HG02938 (cell line): Measurements from ENCODE around the gene ECI1.

ENCODE experiments used
- ATAC-seq: cut with Tn5 transposase; IDR thresholded peaks from one replicate; pipeline ENCODE4 v1.9.1; 2021; ENCODE audit warnings: mild to moderate bottlenecking, moderate library complexity; ENCODE audit not compliant: unreplicated experiment

Gene ECI1

DNA sequence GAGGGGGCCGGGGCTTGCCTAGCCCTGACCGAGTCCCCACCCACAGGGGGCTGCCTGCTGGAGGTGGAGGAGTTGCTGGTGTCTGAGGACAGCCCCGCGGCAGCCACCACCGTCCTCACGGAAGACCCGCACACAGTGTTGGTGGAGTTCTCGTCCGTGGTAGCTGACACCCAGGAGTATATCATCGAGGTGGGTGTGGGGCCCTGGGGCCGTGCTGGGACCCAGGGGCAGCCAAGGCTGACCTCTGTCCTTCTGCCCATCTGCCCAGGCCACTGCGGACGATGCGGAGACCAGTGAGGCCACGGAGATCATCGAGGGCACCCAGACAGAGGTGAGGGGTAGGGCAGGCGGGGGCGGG lies 16.6 kb downstream of the ECI1 start:
- ATAC-seq = no peak

DNA sequence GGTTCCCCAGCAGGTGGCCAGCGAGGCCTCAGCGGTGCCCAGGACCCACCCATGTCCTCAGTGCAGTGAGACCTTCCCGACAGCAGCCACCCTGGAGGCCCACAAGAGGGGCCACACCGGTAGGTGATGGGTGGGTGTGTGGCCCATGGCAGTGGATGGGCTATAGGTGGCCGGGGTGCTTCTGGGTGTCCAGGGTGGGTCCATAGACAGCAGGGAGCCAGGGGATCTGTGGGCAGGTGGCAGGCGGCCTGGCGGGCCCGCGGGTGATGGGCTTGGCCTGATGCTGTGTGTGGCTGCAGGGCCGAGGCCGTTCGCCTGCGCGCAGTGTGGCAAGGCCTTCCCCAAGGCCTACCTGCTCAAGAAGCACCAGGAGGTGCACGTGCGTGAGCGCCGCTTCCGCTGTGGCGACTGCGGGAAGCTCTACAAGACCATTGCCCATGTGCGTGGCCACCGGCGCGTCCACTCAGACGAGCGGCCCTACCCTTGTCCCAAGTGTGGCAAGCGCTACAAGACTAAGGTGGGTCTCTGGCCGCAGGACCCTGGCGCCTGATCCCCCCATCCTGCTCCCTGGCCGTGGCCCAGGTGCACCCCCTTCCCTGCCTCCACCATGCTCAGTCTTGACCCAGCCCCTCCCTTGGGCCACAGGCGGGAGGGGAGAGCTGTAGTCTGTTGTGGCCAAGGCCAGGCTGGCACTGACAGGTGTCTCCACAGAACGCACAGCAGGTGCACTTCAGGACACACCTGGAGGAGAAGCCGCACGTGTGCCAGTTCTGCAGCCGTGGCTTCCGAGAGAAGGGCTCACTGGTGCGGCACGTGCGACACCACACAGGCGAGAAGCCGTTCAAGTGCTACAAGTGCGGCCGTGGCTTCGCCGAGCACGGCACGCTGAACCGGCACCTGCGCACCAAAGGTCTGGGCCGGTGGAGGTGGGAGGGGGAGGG lies 17.2 kb downstream of the ECI1 start:
- ATAC-seq = no peak

DNA sequence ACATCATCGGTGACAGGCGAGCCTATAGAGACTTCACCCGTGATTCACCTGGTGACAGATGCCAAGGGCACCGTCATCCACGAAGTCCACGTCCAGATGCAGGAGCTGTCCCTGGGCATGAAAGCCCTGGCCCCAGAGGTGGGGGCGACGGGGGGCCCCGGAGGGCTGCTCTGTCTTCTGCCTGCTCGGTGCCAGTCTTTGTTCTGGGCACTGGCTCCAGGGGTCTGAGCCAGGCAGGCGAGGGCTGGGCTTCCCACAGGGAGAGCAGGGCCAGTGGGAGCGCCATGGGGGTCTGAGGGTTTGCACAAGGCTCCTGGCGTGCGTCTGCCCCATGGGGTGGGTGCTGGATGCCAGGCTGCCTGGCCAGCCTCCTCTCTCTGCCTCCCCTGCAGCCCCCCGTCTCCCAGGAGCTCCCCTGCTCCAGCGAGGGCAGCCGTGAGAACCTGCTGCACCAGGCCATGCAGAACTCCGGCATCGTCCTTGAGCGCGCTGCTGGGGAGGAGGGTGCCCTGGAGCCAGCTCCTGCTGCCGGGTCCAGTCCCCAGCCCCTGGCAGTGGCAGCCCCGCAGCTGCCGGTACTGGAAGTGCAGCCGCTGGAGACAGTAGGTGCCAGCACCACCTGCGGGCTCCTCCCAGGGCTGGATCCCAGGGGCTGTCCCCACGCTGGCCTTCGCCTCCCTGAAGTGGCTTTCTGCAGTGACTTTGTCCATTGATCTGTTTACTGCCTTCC lies 18.2 kb downstream of the ECI1 start:
- ATAC-seq = no peak

DNA sequence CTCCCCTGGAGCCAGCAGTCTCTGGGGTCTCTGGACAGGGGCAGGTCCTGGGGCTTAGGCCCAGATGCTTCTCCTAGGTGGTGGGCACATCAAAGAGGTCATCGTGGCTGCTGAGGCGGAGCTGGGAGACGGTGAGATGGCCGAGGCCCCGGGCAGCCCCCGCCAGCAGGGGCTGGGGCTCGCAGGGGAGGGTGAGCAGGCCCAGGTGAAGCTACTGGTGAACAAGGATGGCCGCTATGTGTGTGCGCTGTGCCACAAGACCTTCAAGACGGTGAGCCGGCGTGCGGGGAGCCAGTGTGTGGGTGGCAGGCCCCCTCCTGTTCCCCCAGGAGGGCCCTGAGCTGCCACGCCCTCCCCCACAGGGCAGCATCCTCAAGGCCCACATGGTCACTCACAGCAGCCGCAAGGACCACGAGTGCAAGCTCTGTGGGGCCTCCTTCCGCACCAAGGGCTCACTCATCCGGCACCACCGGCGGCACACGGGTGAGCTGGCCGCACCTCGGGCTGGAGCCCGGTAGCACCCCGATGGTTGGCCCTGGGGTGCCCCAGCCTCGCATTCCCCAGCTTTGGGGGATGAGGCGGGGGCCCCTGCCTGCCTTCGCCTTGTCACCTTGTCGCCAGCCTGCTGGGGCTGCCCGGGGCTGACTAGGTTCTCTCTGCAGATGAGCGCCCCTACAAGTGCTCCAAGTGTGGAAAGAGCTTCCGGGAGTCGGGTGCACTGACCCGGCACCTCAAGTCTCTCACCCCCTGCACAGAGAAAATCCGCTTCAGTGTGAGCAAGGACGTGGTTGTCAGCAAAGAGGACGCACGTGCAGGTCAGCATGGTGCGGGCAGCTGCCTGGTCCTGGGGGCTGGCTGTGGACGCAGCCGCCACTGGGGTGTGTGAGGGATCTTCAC lies 19.0 kb downstream of the ECI1 start:
- no peak for ATAC-seq

DNA sequence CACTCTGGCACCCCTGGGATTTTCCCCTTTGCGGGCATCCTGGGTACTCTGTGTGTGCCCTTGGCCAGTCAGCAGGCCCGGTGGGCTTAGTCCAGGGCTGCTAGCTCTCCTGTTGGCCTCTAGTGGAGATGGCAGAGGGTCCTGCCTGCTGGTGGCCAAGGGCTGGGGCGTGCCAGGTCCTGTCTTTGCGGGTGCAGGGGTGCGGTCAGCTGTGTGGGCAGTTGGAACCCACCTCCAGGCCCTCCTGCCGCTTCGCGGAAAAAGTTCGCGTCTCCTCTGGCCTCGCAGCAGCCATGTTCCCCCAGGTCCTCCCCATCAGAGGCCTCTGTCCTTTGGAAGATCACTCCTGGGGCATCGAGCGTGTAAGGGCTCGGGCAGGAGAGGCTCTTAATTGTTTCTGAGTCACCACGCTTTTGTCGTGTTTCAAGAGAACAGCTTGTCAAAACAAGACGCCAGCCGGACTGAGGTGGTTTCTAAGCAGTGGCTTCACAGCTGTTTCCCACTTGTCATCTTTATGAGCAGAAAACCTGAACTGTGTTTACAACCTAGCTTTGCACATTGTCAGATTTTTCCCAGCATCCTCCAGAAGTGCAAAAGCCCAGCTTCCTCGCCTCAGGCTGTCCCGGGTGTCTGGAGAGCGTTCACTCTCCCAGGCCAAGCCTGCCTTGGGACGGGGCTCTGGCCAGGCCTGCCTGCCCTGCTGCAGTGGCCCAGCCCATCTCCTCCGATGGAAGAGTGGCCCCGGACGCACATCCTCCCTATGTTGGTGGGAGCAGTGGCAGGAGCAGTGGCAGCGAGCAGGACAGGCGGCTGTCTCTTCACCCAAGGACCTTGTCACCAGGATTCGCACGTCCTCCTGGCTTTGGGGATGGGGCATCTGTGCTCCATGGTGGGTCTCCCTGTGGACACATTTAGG lies 20.1 kb downstream of the ECI1 start:
- no peak for ATAC-seq

DNA sequence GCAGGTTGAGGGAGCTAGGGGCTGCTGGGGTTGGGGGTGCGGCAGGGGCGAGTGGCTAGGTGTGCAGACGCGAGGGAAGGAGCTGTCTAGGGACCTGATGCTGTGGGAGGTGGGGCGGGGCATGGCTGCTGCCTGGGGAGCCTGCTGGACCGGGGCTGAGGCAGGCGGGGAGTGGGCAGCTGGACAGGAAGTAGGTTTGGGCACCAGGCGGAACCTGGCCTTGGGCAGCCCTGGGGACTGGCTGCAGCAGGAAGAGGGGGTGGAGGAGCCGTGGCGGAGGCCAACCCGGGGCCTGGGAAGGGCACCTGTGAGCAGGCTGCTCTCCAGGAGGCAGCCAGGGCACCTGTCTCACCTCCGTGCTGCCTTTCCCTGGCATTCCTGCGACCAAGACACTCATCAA lies 21.0 kb downstream of the ECI1 start:
- no peak for ATAC-seq

DNA sequence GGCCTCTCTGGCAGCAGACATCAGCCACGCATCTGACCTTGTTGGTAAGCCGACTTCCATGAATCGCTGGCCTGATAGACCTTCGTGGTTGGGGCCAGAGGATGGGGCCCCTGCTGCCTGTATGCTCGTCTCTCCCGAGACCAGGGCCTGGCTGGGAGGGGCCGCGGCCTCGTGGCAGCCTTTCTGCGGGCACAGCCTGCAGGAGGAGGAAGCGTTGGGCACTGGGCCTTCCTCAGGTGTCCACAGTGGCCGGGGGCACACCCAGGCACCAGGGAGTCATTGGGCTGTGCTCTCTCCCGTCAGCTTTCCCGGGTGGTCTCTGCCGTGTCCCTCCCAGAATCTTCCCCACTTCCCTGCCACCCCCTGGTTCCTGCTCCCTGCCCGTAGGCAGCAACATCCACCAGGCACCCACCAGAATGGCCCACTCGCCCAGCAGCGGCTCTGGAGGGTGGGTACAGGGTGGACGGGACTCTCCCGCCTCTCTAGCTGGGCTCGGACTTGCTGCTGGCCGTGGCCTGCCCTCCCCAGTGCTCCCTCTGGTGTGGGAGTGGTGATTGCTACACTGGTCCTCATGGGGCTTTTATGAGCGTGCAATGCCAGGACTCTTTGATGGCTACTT lies 21.6 kb downstream of the ECI1 start:
- no peak for ATAC-seq

DNA sequence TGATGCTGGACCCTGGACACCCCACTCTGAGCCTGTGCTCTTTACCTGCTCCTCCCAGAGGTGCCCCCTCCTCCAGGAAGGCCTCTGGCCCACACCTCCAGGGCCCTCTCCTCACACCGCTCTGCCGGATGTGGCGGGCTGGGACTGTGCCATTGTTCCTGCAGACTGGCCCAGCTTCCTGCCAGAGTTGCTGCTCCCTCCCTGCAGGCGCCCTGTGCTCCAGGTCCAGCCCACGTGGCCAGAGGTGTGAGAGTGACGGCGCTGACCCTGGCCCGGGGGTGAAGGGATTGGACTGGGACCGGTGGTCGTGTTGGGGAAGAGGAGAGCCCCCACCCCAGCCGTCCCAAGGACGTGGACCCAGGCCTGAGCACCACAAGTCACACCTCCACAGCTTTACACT lies 22.3 kb downstream of the ECI1 start:
- ATAC-seq = no peak

DNA sequence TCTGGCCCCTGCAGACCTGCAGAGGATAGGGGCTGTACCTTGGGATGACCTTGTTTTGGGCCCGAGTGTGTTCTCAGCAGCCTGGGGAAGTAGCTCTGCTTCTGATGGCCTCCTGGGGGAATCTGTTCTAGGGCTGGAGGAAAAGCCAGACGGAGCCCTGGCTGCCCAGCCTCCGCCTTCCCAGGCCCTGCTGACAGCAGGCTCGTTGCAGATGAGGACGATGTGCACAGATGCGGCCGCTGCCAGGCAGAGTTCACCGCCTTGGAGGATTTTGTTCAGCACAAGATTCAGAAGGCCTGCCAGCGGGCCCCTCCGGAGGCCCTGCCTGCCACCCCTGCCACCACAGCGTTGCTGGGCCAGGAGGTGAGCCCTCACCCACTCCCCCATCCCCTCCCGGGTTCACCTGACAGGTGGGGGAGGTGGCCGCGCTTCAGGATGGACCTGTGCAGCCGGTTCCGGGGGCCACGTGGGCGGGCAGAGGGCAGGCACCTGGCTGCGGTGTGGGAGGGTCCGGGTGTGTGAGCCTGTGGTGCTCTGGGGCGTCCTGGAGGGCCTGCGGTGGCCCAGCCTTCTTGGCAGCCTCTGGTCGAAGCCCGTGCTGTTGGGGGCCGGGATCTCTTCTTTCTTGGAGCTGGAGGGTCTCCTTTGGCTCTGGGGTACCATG lies 23.1 kb downstream of the ECI1 start:
- ATAC-seq = no peak

DNA sequence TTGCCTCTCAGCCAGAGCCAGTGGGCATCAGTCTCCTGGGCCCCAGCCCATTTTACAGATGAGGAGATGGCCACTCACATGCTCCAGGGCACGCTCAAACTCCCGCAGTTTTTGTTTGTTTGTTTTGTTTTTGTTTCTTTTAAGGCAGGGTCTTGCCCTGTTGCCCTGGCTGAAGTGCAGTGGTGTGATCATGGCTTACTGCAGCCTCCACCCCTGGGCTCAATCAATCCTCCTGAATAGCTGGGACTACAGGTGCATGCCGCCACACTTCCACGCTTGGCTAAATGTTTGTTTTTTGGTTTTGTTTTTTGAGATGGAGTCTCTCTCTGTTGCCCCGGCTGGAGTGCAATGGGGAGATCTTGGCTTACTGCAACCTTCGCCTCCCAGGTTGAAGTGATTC lies 24.5 kb downstream of the ECI1 start:
- no peak for ATAC-seq

DNA sequence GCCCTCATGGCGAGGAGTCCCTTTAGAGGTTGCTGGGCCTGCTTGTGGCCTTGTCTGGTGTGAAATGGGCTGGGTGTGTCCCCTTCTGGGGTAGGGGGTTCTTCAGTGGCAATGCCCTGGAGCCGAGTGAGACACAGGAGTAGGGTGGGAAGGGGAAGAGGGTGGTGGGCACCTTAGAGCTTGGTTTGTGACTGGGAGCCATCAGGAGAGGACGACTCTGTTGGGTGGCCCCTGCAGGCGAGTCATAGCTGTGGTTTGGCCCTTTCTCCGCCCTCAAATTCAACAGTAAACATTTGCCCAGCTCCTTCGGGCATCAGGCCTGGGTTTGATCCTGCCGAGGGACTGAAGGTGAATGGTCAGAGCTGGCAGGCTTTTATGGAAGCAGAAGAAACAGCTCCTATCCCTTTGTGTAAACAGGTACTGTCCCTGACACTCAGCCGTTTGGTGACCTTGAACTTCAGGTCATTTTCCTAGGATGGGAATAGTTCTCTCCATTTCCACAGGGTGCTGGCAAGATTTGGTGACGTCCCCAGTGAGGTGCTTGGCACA lies 25.1 kb downstream of the ECI1 start:
- no peak for ATAC-seq

DNA sequence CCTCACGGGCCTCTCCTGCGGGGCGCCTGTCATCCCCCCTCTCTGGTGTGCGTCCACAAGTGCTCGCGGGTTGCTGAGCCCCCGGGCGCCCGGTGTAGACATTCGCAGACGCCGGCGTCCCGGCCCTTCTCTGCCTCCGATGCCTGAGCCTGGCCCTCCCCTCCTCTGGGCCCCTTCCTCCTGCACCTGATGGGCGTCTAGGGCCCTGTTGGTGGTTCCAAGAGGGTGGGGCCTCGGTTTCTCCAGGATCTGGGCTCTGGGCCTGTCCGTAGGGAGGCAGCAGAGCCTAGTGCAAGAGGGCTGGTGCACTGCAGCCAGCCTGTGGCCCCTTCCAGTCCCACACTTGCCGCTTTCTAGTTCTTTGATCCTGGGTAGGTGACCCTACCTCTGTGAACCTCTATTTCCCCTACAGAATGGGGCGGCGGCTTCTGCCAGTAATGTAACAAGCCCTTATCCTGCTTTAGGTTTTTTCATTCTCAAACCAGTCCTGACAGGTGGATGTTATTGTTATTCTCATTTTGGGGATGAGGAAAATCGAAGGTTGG lies 27.4 kb downstream of the ECI1 start:
- ATAC-seq = peak; percentile 23

DNA sequence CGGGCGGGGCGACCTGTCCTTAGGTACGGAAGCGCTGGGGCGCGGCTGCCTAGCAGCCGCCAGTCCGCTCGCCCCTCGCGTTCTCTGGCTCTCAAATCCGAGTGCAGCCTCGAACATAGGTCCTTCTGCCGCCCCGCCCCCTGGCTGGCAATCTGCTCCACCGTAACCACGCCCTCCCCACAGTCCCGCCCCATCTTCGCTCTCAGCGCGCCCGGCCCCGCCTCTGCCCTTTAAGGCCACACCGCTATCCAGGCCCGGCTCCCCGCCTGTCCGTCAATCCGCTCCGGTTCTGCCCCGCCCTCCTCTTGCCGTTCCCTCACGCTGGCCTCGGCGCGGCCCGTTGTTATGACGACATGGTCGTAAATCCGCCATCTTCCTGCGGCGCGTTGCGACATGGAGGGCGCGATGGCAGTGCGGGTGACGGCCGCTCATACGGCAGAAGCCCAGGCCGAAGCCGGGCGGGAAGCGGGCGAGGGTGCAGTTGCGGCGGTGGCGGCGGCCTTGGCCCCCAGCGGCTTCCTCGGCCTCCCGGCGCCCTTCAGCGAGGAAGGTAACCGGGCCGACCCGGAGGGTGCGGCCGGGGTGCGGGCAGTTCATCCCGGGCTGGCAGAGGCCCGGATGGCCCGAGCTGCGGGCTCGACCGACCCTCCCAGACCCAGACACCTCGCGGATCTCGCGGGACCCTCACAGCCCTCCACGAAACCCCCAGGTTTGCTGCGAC lies 28.0 kb downstream of the ECI1 start, which contains the start of gene E4F1:
Gene E4F1 (plus strand): TSS at position 371 of the 721 bp plus-strand sequence. CDS start 23 bp downstream, at position 394.
- ATAC-seq = peak; percentile 87

DNA sequence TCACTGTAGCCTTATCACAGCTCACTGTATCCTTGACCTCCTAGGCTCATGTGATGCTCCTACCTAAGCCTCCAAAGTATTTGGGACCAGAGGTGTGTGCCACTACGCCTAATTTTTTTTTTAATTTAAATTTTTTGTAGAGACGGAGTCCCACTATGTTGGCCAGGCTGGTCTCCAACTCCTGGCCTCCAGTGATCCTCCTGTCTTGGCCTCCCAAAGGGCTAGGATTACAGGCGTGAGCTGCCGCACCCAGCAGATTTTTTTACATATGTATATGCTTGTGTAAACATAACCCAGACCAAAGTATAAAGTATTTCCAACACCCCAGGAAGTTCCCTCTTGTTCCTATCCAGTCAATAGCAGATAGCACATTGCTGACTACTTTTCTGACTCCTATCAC lies 35.1 kb downstream of the ECI1 start:
- no peak for ATAC-seq

DNA sequence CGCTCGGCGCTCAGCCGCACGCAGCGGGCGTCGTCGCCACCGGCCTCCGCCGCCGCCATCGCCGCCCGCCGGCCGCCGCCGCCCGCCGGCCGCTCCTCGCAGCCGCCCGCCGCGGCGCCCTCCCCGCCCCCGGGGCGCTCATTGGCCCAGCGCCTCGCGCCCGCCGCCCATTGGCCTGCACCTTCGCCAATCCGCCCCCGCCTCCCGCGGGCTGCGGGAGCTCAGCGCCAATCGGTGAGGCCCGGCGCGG lies 36.7 kb downstream of the ECI1 start, which contains the start of gene PGP:
Gene PGP (minus strand): TSS at position 122 of the 250 bp plus-strand sequence. CDS start 63 bp downstream, at position 59.
- peak; percentile 77 for ATAC-seq

DNA sequence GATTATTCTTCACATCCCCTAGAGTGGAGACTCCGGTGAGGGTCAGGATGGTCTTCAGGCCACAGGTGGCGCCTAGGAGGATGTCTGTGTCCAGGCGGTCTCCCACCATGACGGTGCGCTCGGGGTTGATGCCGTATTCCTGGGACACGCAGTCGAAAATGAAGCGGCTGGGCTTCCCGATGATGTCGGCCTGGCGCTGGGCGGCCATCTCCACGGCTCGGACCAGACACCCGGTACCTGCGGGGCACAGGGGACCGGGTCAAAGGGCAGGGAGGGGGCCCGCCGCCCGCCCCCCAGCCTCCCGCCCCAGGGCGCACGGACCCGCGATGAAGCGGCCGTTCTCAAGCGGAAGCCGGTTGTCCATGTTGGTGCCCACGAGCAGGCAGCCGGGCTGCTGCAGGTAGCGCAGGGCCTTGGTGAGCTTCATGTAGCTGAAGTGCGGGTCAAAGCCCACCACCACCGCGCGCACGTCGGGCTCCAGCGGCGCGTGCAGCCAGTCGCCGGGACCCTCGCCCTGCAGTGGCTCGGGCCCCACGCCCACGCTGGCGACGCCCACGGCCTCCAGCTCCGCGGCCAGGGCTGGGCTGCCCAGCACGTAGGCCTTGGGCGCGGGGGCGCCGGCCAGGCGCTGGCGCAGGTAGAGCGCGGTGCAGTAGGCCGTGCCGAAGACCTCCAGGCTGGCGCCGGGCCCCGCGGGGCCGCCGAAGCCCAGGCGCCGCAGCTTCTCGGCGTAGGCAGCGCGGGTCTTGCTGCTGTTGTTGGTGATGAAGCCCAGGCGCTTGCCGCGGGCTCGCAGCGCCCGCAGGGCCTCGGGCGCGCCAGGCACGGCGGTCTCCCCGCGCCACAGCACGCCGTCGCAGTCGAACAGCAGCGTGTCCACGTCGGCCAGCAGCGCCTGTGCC lies 37.3 kb downstream of the ECI1 start:
- no peak for ATAC-seq
